HT1080 (cell line): ENCODE data around the gene CALN1. TPM values are rescaled to one million over a fixed set of nuclear protein-coding genes. Genes with fewer than 3 reads are reported as not detected.
A peak's percentile ranks its signal among the peaks of the same experiment; 100 is the strongest.

Experiments used
- DNase-seq: peaks from one replicate; pipeline ENCODE4 v3.0.0-alpha.2; 2015; ENCODE audit warnings: low read depth
- total RNA-seq: library from RNA; depleted of rRNA; stranded (reverse); fragments of >200 nt; shearing (Covaris generic); gene quantifications from 2 replicates; pipeline ENCODE4 v1.2.3, GENCODE V29; 2014

The CALN1 gene
- total RNA-seq, 1 experiment from 2014 or later = 1.9 TPM

DNA sequence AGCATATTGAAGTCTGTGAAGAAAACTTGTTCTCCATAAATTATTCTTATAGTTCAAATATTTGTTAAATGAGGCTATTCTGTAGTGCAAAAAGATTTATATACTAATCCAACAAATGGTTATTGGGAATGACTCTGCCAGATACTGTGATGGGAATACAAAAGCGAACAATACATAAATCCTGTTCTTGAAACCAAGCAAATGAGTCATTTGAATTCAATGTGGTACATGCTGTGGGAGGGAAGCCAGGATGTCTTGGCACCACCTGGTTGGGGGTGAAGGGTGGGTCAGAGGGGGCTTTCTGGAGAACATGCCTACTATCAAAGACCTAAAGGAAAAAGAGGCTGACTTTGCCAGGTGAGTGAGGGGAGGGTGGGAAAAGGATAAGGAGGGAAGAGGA, 594.2 kb downstream of the CALN1 start:
- DNase-seq = peak; percentile 31

DNA sequence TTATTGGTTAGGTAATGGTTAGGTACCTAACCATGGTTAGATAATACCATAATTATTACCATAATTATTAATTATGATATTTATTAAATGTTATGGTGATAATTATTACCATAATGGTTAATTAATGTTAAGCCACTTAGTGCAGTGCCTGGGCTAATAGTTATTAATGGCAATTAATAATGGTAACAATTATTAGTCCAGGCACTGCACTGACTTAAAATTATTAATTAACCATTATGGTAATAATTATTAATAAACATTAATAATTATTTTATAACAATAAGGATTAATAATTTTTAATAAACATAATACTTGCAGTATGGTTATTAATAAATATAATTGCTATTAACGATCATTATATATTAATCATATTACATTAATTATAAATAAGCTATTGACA, 604.0 kb downstream of the CALN1 start:
- DNase-seq = no peak

DNA sequence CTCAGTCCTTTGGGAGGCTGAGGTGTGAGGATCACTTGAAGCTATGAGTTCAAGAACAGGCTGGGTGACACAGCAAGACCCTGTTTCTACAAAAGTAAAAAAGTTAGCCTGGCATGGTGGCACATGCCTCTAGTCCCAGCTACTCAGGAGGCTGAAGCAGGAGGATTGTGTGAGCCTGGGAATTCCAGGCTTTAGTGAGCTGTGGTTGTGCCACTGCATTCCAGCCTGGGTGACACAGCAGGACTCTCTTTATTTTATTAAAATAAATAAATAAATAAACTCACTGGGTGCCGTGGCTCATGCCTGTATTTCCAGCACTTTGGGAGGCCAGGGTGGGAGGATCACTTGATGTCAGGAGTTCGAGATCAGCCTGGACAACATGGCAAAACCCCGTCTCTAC, 607.9 kb downstream of the CALN1 start:
- no peak for DNase-seq

DNA sequence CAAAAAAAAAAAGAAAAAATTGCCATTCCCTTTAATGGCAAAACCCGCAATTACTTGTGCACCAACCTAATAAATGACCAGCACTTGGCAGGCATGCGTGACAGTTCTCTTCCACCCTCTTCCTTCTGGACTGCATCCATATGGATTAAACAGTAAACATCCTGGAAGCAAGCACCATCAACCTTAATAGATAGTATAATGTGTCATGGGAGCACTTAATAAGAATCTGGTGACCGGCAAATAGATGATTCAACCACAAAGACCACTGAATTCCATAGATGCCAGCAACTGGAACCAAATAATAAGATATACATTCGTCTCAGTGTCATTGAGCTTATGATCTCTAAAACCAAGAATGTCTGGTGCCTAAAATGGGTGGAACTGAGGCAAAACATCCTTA, 610.2 kb downstream of the CALN1 start:
- DNase-seq = no peak

DNA sequence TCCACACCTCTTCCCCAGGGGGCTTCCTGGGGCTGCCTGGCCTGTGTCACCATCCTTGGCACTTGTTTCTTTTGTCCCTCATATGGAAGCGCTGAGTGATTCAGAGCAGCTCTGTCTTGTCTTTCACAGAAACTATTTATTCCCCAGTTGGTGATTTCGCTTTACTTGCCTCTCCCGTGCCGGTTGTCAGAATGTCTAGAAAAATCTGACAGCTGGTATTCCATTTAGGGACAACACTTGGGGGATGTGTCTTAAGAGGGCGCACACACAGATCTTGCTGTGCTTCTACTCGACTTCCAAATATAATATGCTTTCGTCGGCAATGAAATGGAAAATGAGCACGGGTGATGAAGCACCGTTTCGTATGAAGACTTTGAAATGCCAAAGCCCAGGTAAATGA, 611.8 kb downstream of the CALN1 start:
- no peak for DNase-seq

GRCh38 chr7:71795410-71795809, 616.7 kb downstream of the CALN1 start:
- DNase-seq = no peak

GRCh38 chr7:71793251-71793650, 618.9 kb downstream of the CALN1 start:
- peak; percentile 76 for DNase-seq

DNA sequence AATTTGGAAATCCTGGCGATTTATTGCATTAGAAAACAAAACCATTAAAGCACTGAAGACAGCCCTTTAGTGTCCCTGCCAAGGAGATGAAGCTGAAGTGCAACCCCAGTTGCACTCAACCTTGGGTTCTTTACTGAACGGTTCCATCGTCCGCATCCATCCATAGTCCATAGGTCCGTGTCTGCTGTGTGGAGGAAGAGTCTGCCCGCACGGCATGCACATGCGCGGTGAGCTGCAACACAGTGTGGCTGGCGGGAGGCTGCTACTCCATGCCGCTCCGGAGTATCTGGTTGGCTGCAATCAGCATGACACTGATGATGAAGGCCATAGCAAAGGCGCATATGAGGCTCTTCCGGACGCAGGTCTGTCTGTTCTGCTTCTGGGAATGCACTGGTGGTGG, 624.6 kb downstream of the CALN1 start:
- DNase-seq = no peak

- DNase-seq = no peak
Measured at GRCh38 chr7:71785216-71785615, 626.9 kb downstream of the CALN1 start.

DNA sequence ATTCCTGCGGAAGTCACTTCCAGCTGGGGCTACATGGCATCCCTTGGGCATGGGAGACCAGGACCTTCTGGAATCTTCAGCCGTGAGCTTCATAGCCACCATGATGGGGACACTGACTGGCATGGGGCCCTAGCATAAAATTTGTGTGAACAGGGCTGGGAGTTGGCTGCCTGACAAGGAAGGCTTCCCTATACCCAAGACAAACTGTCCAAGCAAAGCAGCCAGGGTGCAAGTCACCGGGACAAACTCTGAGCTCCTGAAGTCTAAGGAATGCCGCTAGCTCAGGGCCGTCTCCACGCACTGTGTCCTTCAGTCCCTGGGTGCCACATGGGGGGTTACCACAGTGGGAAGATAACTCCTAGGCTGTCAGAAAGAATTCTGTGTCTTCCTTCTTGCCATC, 627.4 kb downstream of the CALN1 start:
- no peak for DNase-seq

- DNase-seq = no peak
Measured at GRCh38 chr7:71784180-71784579, 628.0 kb downstream of the CALN1 start.

GRCh38 chr7:71783779-71784178, 628.4 kb downstream of the CALN1 start:
- no peak for DNase-seq

DNA sequence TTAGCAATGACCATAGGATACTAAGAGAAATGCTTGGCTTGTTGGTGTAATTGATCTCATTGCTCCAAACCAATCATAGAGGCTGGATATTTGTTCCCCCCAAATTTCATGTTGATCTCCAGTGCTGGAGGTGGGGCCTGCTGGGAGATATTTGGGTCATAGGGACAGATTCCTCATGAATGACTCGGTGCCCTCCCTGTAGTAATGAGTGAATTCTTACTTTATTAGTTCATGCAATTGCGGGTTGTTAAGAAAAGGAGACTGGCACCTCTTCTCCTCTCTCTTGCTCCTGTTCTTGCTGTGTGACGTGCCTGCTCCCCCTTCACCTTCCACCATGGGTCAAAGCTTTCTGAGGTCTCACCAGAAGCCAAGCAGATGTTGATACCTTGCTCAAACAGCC, 630.1 kb downstream of the CALN1 start:
- no peak for DNase-seq

DNA sequence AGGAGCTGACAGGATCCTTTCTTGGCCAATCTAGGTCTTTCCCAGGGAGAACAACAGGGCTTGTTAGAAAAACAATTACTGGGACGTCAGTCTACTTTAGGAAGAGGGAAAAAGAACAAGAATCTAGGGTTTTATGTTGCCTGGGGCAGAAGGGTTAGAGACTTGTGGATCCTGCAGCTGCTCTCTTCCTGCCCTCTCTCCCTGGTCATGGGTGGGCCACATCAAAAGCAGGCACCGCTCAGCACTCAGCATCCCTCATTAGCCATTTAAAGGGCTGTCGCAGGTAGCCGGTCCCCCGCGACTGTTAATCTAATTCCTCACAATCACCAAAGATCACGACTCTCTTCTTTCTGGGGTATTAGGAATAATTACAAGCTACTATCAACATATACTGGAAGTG, 631.9 kb downstream of the CALN1 start:
- DNase-seq = no peak

DNA sequence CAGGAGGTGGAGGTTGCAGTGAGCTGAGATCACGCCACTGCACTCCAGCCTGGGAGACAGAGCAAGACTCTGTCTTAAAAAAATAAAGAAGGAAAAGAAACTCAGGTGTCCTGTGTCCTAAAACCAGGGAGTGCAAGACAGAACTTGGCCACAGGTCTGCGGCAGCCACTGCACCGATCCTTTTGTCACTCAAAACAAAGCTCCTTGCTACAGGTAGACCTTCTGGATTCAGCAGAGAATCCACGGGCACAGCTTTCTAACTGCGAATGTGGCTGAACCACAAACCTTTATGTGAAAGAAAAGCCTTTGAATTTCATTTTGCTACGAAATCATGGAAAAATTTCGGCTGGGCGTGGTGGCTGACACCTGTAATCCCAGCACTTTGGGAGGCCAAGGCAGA, 634.9 kb downstream of the CALN1 start:
- no peak for DNase-seq

- DNase-seq = no peak
Measured at GRCh38 chr7:71776726-71777125, 635.4 kb downstream of the CALN1 start.

GRCh38 chr7:71775648-71776047, 636.5 kb downstream of the CALN1 start:
- DNase-seq = peak; percentile 46

GRCh38 chr7:71772779-71773178, 639.4 kb downstream of the CALN1 start:
- DNase-seq = no peak

GRCh38 chr7:71770269-71770907, 641.8 kb downstream of the CALN1 start:
- peak; percentile 56 for DNase-seq

- DNase-seq = no peak
Measured at GRCh38 chr7:71769326-71769725, 642.8 kb downstream of the CALN1 start.

DNA sequence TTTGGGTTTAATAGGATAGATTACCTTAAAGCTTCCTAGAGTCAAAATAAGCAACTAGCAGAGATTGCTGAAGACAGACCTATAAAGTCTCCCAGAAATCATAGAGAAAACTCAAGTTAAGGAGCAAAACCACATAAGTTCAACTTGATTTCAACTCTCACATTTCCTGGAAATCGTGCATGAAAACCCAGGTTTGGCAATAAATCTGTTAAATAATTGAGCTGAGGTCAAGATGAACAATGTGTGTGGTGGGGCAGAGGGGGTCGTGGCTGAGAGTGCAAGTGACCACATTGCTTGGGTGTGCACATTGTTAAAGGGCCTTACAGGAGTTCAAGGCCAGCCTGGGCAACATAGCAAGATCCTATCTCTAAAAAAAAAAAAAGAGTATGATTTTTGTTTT, 643.7 kb downstream of the CALN1 start:
- DNase-seq = no peak

GRCh38 chr7:71766016-71766415, 646.1 kb downstream of the CALN1 start:
- no peak for DNase-seq

DNA sequence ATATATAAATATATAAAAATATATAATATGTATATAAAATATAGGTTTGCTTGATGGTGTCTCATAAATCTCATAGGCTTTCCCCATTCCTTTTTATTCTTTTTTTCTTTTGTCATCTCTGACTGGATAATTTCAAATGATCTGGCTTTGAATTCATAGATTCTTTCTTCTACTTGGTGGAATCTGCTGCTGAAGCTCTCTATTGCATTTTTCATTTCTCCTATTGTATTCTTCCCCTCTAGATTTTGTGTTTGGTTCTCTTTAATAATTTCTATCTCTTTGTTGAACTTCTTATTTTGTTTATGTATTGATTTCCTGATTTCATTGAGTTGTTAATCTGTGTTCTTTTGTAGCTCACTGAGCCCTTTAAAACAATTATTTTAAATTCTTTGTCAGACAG, 650.8 kb downstream of the CALN1 start:
- DNase-seq = no peak

DNA sequence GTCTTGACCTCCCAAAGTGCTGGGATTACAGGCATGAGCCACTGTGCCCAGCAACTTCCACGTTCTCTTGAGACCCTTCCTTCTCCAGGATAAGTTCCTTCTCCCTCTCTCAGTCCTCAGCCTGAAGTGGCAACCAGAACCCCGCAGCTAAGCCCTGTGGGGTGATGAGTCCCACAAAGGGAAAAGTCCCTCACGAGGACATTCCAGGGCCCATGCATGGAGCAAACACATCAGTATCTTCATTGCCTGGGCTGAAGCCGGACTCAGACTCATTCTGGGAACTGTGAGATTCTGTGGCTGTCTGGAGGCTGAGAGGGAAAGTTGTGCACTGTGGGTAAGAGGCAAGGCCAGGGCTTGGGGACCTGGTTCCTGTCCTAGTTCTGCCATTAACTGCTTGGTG, 657.3 kb downstream of the CALN1 start:
- DNase-seq = no peak
